Natural killer cell treated with Interleukin-12 subunit alpha and Interleukin-12 subunit beta and Interleukin-15 and Interleukin-18, amount 100 ng/mL, for 72 hours (primary cell): ENCODE measurements around the gene MAEA. TPM values are rescaled to one million over a fixed set of nuclear protein-coding genes. Genes with fewer than 3 reads are reported as not detected.
A peak's percentile ranks its signal among the peaks of the same experiment; 100 is the strongest.

ENCODE experiments used
- ATAC-seq, 2 donors: fragments of 150-1000 bp; cut with Tn5 transposase in 1 of 2; sonication (Bioruptor Pico), chemical (Tn5 transposase) in 1 of 2; 2 replicates each; pipeline ENCODE4 v1.10.0; 2021
- DNase-seq: peaks from one replicate; pipeline ENCODE4 v3.0.0; 2022; ENCODE audit warnings: low spot score
- H3K27ac Mint-ChIP-seq, 2 donors: 1 replicate in 1 of 2; 2 replicates in 1 of 2; pipeline ENCODE4 v1.8.0; 2022; ENCODE audit warnings: mixed read lengths in 2 of 2, mild to moderate bottlenecking in 1 of 2, moderate library complexity in 1 of 2
- H3K27me3 Mint-ChIP-seq, 2 donors: 1 replicate in 1 of 2; 2 replicates in 1 of 2; pipeline ENCODE4 v1.8.0; 2022; ENCODE audit warnings: mixed read lengths in 2 of 2
- H3K36me3 Mint-ChIP-seq: one replicate; pipeline ENCODE4 v1.8.0; 2022; ENCODE audit warnings: mixed read lengths
- H3K4me1 Mint-ChIP-seq, 2 donors: 1 replicate in 1 of 2; 2 replicates in 1 of 2; pipeline ENCODE4 v1.8.0; 2022; ENCODE audit warnings: low read depth in 2 of 2, mixed read lengths in 2 of 2, mild to moderate bottlenecking in 1 of 2
- H3K4me3 Mint-ChIP-seq: one replicate; pipeline ENCODE4 v1.8.0; 2022; ENCODE audit warnings: mixed read lengths
- H3K9me3 Mint-ChIP-seq: 2 replicates; pipeline ENCODE4 v1.8.0; 2022; ENCODE audit warnings: mixed read lengths
- total RNA-seq, 2 donors: library from RNA; stranded (reverse); gene quantifications; one replicate each; pipeline ENCODE4 v1.2.3, GENCODE V29; 2022

MAEA gene
- 10 to 100 TPM; 60.1 to 93.7 TPM for total RNA-seq

- no peaks in the 10 kb centered on the region for H3K36me3 Mint-ChIP-seq
- peak within 1 kb of the TSS; percentile 91 to 95 for H3K27ac Mint-ChIP-seq
- ATAC-seq: peak; percentile 97 to 98
- no peaks in the 10 kb centered on the region for H3K9me3 Mint-ChIP-seq
- peak; percentile 98 for DNase-seq
- no peaks in the 10 kb centered on the region for H3K27me3 Mint-ChIP-seq
- H3K4me1 Mint-ChIP-seq: peaks cover 24 to 27% of the 10 kb centered on the region in 2 donors
- H3K4me3 Mint-ChIP-seq: peak within 1 kb of the TSS; percentile 98
These were observed at the start of gene MAEA for GRCh38 chr4:1289207-1290164. Gene MAEA (plus strand): TSS chr4:1289891. CDS start chr4:1289914, 23 bp downstream.

DNA sequence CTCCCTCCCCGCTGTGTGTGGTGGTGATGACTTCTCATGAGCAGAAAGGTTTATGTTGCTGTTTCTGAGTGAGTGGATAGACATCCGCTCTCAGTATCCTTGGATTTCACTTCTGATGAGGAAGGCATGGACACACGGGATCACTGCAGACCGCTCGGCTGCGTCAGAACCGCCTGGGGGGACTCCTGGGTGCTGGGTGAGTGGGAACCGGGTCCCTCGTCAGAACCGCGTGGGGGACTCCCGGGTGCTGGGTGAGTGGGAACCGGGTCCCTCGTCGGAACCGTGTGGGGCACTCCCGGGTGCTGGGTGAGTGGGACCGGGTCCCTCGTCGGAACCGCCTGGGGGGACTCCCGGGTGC is 49.8 kb upstream of the MAEA start:
- DNase-seq: no peak
- H3K9me3 Mint-ChIP-seq: no peaks in the 10 kb centered on the region
- no peak for ATAC-seq
- H3K27ac Mint-ChIP-seq: no peak overlapping the region
- H3K4me1 Mint-ChIP-seq: peaks cover 10 to 37% of the 10 kb centered on the region in 2 donors
- H3K4me3 Mint-ChIP-seq: no peak overlapping the region
- no peaks in the 10 kb centered on the region for H3K36me3 Mint-ChIP-seq
- H3K27me3 Mint-ChIP-seq: no peaks in the 10 kb centered on the region

GRCh38 chr4:1240721-1241465 is 48.8 kb upstream of the MAEA start:
- no peak for DNase-seq
- no peaks in the 10 kb centered on the region for H3K9me3 Mint-ChIP-seq
- ATAC-seq: no peak
- no peaks in the 10 kb centered on the region for H3K27me3 Mint-ChIP-seq
- H3K4me1 Mint-ChIP-seq: peaks cover 17 to 41% of the 10 kb centered on the region in 2 donors
- H3K36me3 Mint-ChIP-seq: no peaks in the 10 kb centered on the region
- H3K27ac Mint-ChIP-seq: peak overlapping the region in 1 of 2 donors; percentile 43
- H3K4me3 Mint-ChIP-seq: no peak overlapping the region

DNA sequence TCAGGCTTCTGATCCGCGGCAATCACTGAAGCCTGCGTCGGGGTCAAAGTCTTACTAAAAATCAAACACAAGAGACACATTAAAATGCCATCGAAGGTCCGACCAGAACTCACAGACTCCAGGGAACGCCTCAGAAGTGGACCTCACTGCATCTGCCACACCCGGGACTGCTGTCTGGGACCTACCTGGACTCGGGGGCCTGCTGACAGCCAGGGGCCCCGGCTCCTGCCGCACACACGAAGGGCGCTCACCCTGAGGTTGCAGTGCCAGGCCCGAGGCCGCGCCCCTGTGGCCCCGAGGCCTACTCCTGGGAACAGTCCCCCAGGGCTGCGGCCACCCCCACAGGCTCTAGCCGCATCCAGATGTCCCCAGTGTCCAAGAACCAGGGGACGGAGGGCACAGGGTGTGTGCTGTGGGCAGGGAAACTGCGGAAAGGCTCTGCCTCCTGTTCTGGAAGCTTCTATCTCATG is 48.2 kb upstream of the MAEA start:
- H3K4me1 Mint-ChIP-seq: peaks cover 22 to 46% of the 10 kb centered on the region in 2 donors
- no peaks in the 10 kb centered on the region for H3K36me3 Mint-ChIP-seq
- no peaks in the 10 kb centered on the region for H3K9me3 Mint-ChIP-seq
- H3K27me3 Mint-ChIP-seq: no peaks in the 10 kb centered on the region
- H3K27ac Mint-ChIP-seq: no peak overlapping the region
- DNase-seq: no peak
- ATAC-seq: no peak
- no peak overlapping the region for H3K4me3 Mint-ChIP-seq

- Mint-ChIP-seq H3K27me3 (no peaks in the 10 kb centered on the region), H3K4me3 (no peak overlapping the region), H3K9me3 (no peaks in the 10 kb centered on the region), H3K4me1 (peaks cover 27 to 52% of the 10 kb centered on the region in 2 donors), H3K27ac (peak overlapping the region in 1 of 2 donors; percentile 30), H3K36me3 (no peaks in the 10 kb centered on the region)
- no peak for DNase-seq
- no peak for ATAC-seq
These were observed 47.7 kb upstream of the MAEA start for GRCh38 chr4:1241936-1242505.

- H3K4me1 Mint-ChIP-seq: peaks cover 30 to 54% of the 10 kb centered on the region in 2 donors
- no peaks in the 10 kb centered on the region for H3K36me3 Mint-ChIP-seq
These were observed 46.9 kb upstream of the MAEA start for GRCh38 chr4:1242506-1243450.

GRCh38 chr4:1243451-1244080 is 46.1 kb upstream of the MAEA start:
- ATAC-seq (no peak), DNase-seq (no peak)
- Mint-ChIP-seq H3K4me3 (no peak overlapping the region), H3K36me3 (no peaks in the 10 kb centered on the region), H3K27ac (no peak overlapping the region), H3K4me1 (peaks cover 30 to 54% of the 10 kb centered on the region in 2 donors), H3K27me3 (no peaks in the 10 kb centered on the region), H3K9me3 (no peaks in the 10 kb centered on the region)

More at GRCh38 chr4:1242506-1243450, 46.9 kb upstream of the MAEA start:
- ATAC-seq (no peak), DNase-seq (no peak)
- no peaks in the 10 kb centered on the region for H3K9me3 Mint-ChIP-seq
- peak overlapping the region in 1 of 2 donors; percentile 30 for H3K27ac Mint-ChIP-seq
- H3K27me3 Mint-ChIP-seq: no peaks in the 10 kb centered on the region
- H3K4me3 Mint-ChIP-seq: no peak overlapping the region

- DNase-seq (no peak), ATAC-seq (no peak)
- Mint-ChIP-seq H3K27me3 (no peaks in the 10 kb centered on the region), H3K27ac (peak overlapping the region in 1 of 2 donors; percentile 29), H3K36me3 (no peaks in the 10 kb centered on the region), H3K4me3 (peak overlapping the region; percentile 96), H3K9me3 (no peaks in the 10 kb centered on the region), H3K4me1 (peaks cover 30 to 50% of the 10 kb centered on the region in 2 donors)
These were observed 45.4 kb upstream of the MAEA start for GRCh38 chr4:1244081-1244977.

GRCh38 chr4:1244978-1245471 is 44.7 kb upstream of the MAEA start:
- H3K4me1 Mint-ChIP-seq: peaks cover 35 to 50% of the 10 kb centered on the region in 2 donors
- H3K27me3 Mint-ChIP-seq: no peaks in the 10 kb centered on the region
- peak overlapping the region; percentile 96 for H3K4me3 Mint-ChIP-seq
- H3K27ac Mint-ChIP-seq: peak overlapping the region; percentile 29 to 91
- no peaks in the 10 kb centered on the region for H3K9me3 Mint-ChIP-seq
- ATAC-seq (no peak), DNase-seq (no peak)
- H3K36me3 Mint-ChIP-seq: no peaks in the 10 kb centered on the region

- no peaks in the 10 kb centered on the region for H3K27me3 Mint-ChIP-seq
- DNase-seq: peak; percentile 54
- no peaks in the 10 kb centered on the region for H3K36me3 Mint-ChIP-seq
- peaks cover 40 to 55% of the 10 kb centered on the region in 2 donors for H3K4me1 Mint-ChIP-seq
- peak overlapping the region; percentile 96 for H3K4me3 Mint-ChIP-seq
- ATAC-seq: no peak
- H3K9me3 Mint-ChIP-seq: no peaks in the 10 kb centered on the region
- H3K27ac Mint-ChIP-seq: peak overlapping the region; percentile 86 to 91
These were observed 44.1 kb upstream of the MAEA start for GRCh38 chr4:1245481-1246051.

GRCh38 chr4:1246111-1246881 is 43.4 kb upstream of the MAEA start:
- DNase-seq: peak; percentile 62
- H3K4me1 Mint-ChIP-seq: peaks cover 47 to 61% of the 10 kb centered on the region in 2 donors
- peak overlapping the region; percentile 86 to 91 for H3K27ac Mint-ChIP-seq
- H3K36me3 Mint-ChIP-seq: no peaks in the 10 kb centered on the region
- no peaks in the 10 kb centered on the region for H3K27me3 Mint-ChIP-seq
- no peaks in the 10 kb centered on the region for H3K9me3 Mint-ChIP-seq
- ATAC-seq: no peak
- peak overlapping the region; percentile 96 for H3K4me3 Mint-ChIP-seq
